Stimulated activated CD4-positive, alpha-beta T cell treated with anti-CD3 and anti-CD28 coated beads, Interleukin-1b, Interleukin-23, amount 100 ng/mL, for 1 hour (primary cell): ENCODE measurements around the gene PSMF1.
"Not testable (repeated sequence)": the region's sequence is repeated elsewhere in the genome, so short reads cannot be mapped to it uniquely, and the experiment has no call there.

ENCODE experiments used
- DNase-seq, 2 donors: peaks; one replicate each; pipeline ENCODE4 v3.0.0-alpha.2; 2020; ENCODE audit warnings: low read depth in 2 of 2

PSMF1 gene

DNA sequence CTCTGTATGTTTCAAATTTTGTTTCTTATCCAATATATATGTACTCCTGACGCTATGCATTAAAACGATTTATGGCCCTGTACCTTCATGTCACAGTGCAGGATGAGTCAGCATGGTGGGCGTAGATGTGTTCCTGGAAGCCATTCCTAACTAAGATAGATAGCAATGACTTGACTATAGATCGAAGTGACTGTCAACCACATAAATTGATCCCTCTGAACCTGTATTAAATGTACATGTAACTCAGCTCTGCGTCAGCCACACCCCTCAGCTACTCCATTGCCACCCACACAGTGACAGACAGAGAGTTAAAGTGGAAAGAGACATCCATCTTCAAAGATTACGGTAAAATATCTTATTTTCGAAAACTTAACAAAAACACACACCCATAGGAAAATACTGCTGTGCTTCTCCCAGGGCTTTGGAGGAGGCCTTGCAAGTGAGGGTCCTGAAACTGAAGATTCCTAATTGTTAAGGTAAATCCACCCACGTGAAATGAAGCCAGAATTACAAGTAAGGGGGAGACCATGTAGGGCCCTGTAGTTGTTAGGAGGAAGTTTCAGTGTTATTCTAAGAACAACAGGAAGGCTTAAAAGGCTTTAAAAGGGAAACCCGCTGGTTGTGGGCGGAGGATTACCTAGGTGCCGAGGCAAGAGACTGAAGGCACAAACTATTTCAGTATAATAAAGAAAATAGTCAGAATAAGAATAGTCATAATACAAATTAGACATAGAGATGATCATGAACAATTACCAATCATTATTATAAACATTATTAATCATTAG lies 97.2 kb downstream of the PSMF1 start:
- DNase-seq, result peak in 1 of 2 donors; percentile 24

DNA sequence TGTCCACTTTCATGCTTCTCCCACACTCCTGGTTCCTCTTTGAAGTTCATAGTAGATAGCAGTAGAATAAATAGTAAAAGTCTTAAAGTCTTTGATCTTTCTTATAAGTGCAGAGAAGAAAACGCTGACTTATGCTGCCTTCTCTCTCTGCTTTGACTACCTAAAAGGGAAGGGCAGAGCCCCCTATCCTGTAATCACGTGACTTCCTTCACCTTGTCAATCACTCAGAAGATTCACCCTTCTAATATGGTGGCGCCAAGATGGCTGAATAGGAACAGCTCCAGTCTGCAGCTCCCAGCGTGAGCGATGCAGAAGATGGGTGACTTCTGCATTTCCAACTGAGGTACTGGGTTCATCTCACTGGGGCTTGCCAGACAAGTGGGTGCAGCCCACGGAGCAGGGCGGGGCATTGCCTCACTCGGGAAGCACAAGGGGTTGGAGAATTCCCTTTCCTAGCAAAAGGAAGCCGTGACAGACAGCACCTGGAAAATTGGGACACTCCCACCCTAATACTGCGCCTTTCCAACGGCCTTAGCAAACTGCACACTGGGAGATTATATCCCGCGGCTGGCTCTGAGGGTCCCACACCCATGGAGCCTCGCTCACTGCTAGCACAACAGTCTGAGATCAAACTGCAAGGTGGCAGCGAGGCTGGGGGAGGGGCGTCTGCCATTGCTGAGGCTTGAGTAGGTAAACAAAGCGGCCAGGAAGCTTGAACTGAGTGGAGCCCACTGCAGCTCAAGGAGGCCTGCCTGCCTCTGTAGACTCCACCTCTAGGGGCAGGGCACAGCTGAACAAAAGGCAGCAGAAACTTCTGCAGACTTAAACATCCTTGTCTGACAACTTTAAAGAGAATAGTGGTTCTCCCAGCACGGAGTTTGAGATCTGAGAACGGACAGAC lies 98.4 kb downstream of the PSMF1 start:
- not testable (repeated sequence) for DNase-seq
